ENCODE measurements around the gene TRDMT1.

The TRDMT1 gene

DNA sequence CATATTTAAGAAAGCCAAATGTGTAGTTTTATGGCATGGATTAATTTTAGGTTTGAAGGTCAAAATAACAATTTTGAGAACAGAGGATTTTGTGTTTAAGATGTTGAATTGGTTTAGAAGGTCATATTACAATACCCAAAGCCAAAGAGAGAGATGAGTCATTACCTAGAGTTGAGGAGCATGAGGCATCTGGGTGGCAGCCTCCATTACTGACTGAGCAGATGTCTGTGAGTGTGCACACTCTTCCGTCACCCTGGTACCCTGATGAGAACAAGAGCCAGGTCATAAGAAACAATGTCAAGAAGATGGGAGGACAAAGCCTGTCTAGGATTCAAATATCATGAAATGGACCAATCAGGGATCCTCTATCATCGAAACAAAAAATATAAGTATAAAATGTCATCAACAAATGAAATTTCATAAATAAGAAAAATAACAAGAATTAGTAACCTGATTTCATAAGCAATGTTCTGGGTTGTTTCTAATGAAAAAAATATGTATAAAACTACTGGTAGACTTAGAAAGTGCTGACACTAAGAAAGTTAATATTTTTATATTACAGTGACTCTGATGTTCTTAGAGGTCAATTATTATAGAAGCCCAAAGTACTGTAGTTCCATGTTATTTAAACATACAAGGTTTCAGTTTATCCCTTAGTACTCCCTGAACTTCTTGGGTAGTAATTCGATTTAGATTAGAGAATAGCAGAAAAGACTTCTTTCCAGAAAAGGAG is 91.8 kb downstream of the TRDMT1 start:
- DNase-seq (ENCODE audit: insufficient read length, low spot score) (no peak), FAIRE-seq (no peak)

GRCh38 chr10:17109046-17109445 is 92.4 kb downstream of the TRDMT1 start:
- no peak for DNase-seq (ENCODE audit: insufficient read length, low spot score)
- FAIRE-seq, result no peak

DNA sequence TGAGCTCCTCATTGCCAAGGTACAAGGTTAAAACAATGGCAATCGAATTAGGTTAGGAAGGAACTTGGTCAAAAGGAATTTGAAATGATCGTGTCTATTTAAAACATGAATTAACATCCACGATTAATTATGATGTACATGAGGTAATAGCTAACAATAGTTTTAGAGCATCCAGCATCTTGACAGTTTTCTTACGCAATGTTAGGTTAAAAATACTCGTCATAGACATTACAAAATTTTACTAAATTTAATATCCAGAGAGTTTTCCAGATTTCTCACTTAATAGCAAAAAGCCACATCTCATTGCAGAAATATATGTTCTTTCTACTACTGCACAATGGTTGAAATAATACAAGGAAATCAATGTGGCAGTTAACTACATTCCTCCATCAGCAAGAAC is 94.5 kb downstream of the TRDMT1 start:
- DNase-seq (ENCODE audit: insufficient read length, low spot score) (no peak), FAIRE-seq (no peak)

- no peak for DNase-seq (ENCODE audit: insufficient read length, low spot score)
- no peak for FAIRE-seq
Measured at GRCh38 chr10:17101910-17102266, 99.6 kb downstream of the TRDMT1 start.

- DNase-seq (ENCODE audit: insufficient read length, low spot score), result no peak
Measured at GRCh38 chr10:17101257-17101909, 100.1 kb downstream of the TRDMT1 start.

GRCh38 chr10:17100586-17100985 is 100.9 kb downstream of the TRDMT1 start:
- FAIRE-seq, result no peak
- no peak for DNase-seq (ENCODE audit: insufficient read length, low spot score)

More at GRCh38 chr10:17101257-17101909, 100.1 kb downstream of the TRDMT1 start:
- FAIRE-seq, result no peak

DNA sequence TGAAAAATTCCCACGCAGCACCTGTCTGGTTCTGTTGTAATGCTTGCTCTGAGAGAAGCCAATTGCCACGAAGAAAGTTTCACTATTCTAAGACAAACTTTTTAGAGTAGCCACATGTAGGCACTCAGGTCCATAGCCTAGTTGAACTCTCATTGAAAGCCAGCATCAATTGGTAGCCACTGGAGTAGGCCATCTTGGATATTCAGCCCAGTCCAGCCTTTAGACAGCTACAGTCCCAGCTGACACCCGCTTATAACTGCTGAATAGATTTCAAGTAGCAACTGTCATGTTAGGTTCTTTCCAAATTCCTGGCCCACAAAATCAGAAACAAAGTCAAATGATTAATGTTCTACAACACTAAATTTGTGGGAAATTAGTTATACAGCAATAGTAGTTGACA is 103.5 kb downstream of the TRDMT1 start:
- no peak for FAIRE-seq
- no peak for DNase-seq (ENCODE audit: insufficient read length, low spot score)

Measured in GM19239 (cell line).